GM19193 (cell line): ENCODE measurements around the gene GRIN2D.

ENCODE experiments used
- POLR2A ChIP-seq: IDR thresholded peaks from 4 replicates; pipeline ENCODE4 v1.6.1; 2011; ENCODE audit not compliant: insufficient read depth, insufficient read length; ENCODE audit errors: extremely low read depth

Gene GRIN2D

GRCh38 chr19:48393559-48394330 is at the start of gene GRIN2D:
Gene GRIN2D (plus strand): TSS chr19:48393668. CDS start chr19:48398393, 4,725 bp downstream.
- no peak for TF ChIP-seq POLR2A

- no peak for TF ChIP-seq POLR2A
Observed at GRCh38 chr19:48344892-48345291, 48.6 kb upstream of the GRIN2D start.

GRCh38 chr19:48346191-48346590 is 47.3 kb upstream of the GRIN2D start:
- TF ChIP-seq POLR2A = no peak

GRCh38 chr19:48348045-48348444 is 45.4 kb upstream of the GRIN2D start:
- TF ChIP-seq POLR2A = no peak

- no peak for TF ChIP-seq POLR2A
Observed at GRCh38 chr19:48348737-48349136, 44.7 kb upstream of the GRIN2D start.

- no peak for TF ChIP-seq POLR2A
Observed at GRCh38 chr19:48350856-48351255, 42.6 kb upstream of the GRIN2D start.

- TF ChIP-seq POLR2A = no peak
Observed at GRCh38 chr19:48351341-48351752, 42.1 kb upstream of the GRIN2D start.

- TF ChIP-seq POLR2A = no peak
Observed at GRCh38 chr19:48353677-48354076, 39.8 kb upstream of the GRIN2D start.

- TF ChIP-seq POLR2A = no peak
Observed at GRCh38 chr19:48354332-48354992, 39.0 kb upstream of the GRIN2D start.

- no peak for TF ChIP-seq POLR2A
Observed at GRCh38 chr19:48355365-48355954, 38.0 kb upstream of the GRIN2D start.

GRCh38 chr19:48359123-48359522 is 34.3 kb upstream of the GRIN2D start:
- TF ChIP-seq POLR2A = no peak

- TF ChIP-seq POLR2A = no peak
Observed at GRCh38 chr19:48361912-48362311, 31.6 kb upstream of the GRIN2D start.

- no peak for TF ChIP-seq POLR2A
Observed at GRCh38 chr19:48362716-48363499, 30.6 kb upstream of the GRIN2D start.

GRCh38 chr19:48363500-48363809 is 30.0 kb upstream of the GRIN2D start:
- no peak for TF ChIP-seq POLR2A
